Stimulated activated memory B cell treated with anti-CD40 and anti-IgM and Interleukin-4, amounts not matched to agents 10 μg/mL and 1 μg/mL and 100 μg/mL, for 72 hours (primary cell): ENCODE measurements around the gene RUNX3.
"Not testable (repeated sequence)": the region's sequence is repeated elsewhere in the genome, so short reads cannot be mapped to it uniquely, and the experiment has no call there.

ENCODE experiments used
- ATAC-seq: fragments of 150-1000 bp; cut with Tn5 transposase; 2 replicates; pipeline ENCODE4 v1.10.0; 2021
- H3K27ac Mint-ChIP-seq: one replicate; pipeline ENCODE4 v1.8.0; 2022; ENCODE audit warnings: mild to moderate bottlenecking, mixed read lengths
- H3K27me3 Mint-ChIP-seq: one replicate; pipeline ENCODE4 v1.8.0; 2022; ENCODE audit warnings: mixed read lengths
- H3K36me3 Mint-ChIP-seq: one replicate; pipeline ENCODE4 v1.8.0; 2022; ENCODE audit warnings: mixed read lengths
- H3K4me1 Mint-ChIP-seq: one replicate; pipeline ENCODE4 v1.8.0; 2022; ENCODE audit warnings: mixed read lengths
- H3K4me3 Mint-ChIP-seq: one replicate; pipeline ENCODE4 v1.8.0; 2022; ENCODE audit warnings: mild to moderate bottlenecking, moderate library complexity, mixed read lengths
- H3K9me3 Mint-ChIP-seq: one replicate; pipeline ENCODE4 v1.8.0; 2022; ENCODE audit warnings: mixed read lengths

The RUNX3 gene

GRCh38 chr1:24930260-24931145 lies at the start of gene RUNX3:
Gene RUNX3 (minus strand): TSS chr1:24930276. CDS start chr1:24929868, 408 bp downstream.
- Mint-ChIP-seq H3K4me3 (peak within 1 kb of the TSS; percentile 99), H3K27ac (peak within 1 kb of the TSS; percentile 98), H3K36me3 (peaks cover 36% of the 10 kb centered on the region), H3K4me1 (peaks cover 75% of the 10 kb centered on the region), H3K27me3 (no peaks in the 10 kb centered on the region), H3K9me3 (no peaks in the 10 kb centered on the region)
- peak; percentile 91 for ATAC-seq

DNA sequence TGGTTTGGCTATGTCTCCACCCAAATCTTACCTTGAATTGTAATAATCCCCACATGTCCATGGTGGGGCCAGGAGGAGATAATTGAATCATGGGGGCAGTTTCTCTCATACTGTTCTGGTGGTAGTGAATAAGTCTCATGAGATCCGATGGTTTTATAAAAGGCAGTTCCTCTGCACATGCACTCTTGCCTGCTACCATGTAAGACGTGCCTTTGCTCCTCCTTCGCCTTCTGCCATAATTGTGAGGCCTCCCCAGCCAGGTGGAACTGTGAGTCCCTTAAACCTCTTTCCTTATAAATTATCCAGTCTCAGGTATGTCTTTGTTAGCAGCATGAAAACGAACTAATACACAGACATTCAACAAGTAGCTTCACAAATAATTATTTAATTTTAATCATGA lies 49.2 kb upstream of the RUNX3 start:
- peaks cover 20% of the 10 kb centered on the region for H3K9me3 Mint-ChIP-seq
- H3K36me3 Mint-ChIP-seq = peaks cover 25% of the 10 kb centered on the region
- H3K27me3 Mint-ChIP-seq, ATAC-seq, H3K4me3 Mint-ChIP-seq, H3K27ac Mint-ChIP-seq, H3K4me1 Mint-ChIP-seq: not testable (repeated sequence)

DNA sequence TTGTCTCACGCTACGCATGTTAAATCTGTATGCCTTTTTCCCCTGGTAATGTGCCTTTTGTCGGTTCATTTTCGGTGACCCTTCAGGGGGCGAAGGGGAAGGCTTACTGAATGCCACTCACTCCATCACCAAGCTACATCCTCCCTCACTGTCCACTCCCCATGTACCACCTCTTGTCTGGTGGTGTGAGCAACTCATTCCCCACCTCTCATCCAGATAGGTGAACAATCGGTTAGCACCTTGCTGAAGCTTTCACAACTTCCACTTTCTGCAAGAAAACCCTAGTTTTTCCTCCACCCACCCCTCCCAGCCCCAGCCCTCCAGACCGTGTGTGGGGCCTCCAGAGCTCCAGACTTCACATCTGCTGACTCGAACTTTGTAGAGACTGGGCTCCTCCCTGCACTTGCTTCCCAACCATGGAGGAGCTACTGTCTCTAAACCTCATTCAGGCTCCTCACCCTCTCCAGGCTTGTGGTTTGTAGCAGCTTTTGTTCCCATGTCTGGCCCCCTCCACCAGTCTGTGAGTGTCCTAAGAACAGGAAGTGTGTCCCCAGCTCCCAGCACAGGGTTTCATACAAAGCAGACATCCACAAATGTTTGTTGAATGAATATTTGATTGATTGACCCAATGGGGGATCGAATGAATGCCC lies 48.4 kb upstream of the RUNX3 start:
- Mint-ChIP-seq H3K27ac (no peak overlapping the region), H3K4me1 (peaks cover 9% of the 10 kb centered on the region), H3K9me3 (peaks cover 20% of the 10 kb centered on the region), H3K27me3 (no peaks in the 10 kb centered on the region), H3K4me3 (no peak overlapping the region), H3K36me3 (peaks cover 27% of the 10 kb centered on the region)
- no peak for ATAC-seq

DNA sequence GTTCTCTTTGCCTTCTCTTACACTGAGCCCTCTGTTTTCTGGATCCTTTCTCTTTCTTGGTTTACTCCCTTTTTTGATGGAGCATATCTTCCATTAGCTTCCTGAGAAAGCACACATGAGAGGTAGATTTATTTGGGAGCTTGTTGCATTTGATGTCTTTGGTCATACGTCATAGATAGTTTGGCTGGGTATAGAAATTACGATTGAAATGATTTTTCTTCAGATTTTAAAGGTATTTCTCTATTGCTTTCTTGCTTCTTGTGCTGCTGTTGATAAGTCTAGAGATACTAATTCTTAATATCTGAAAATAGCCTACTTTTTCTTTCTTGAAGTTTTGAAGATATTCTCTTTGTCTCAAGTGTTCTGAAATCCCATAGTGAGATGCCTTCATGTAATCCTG lies 45.3 kb upstream of the RUNX3 start:
- no peak for ATAC-seq
- Mint-ChIP-seq H3K27me3 (no peaks in the 10 kb centered on the region), H3K36me3 (peaks cover 27% of the 10 kb centered on the region), H3K9me3 (peaks cover 20% of the 10 kb centered on the region), H3K4me1 (peaks cover 23% of the 10 kb centered on the region), H3K27ac (no peak overlapping the region), H3K4me3 (no peak overlapping the region)

DNA sequence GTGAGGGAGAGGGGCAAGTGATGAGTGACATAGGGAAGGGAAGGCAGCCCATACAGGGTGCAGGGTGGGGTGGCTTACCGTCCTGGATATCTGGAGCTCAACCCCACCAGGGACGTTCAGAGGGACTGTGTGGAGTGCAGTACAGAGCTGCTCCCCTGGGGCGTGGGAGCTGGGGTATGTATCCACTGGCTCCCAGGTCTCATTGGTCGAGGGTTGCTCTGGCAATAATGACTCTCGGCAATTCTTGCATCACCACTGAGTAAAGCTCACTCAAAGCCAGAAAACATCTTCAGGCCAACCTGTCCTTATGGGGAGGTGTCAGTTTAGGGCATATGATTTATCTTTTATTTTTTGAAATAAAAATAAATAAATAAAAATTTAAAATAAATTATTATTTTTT lies 43.2 kb upstream of the RUNX3 start:
- H3K36me3 Mint-ChIP-seq = peaks cover 27% of the 10 kb centered on the region
- H3K9me3 Mint-ChIP-seq = peaks cover 20% of the 10 kb centered on the region
- peaks cover 30% of the 10 kb centered on the region for H3K4me1 Mint-ChIP-seq
- peak overlapping the region; percentile 58 for H3K27ac Mint-ChIP-seq
- H3K4me3 Mint-ChIP-seq = no peak overlapping the region
- H3K27me3 Mint-ChIP-seq = no peaks in the 10 kb centered on the region
- ATAC-seq = no peak

DNA sequence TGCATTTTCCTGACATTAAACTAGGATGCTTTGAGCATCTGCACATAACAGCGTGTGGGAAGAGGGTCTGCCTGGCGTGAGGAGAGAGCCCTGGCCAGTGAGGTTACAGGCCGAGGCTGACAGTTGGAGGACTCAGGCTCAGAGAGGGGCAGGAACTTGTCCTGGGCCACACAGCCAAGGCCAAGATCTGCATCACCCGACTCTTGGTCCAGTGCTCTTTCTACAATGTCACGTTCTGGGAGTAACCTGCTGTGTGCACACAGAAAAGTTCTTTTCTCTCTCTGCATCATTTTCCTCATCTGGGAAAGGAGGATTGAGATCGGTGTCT lies 42.8 kb upstream of the RUNX3 start:
- peaks cover 28% of the 10 kb centered on the region for H3K4me1 Mint-ChIP-seq
- H3K4me3 Mint-ChIP-seq = no peak overlapping the region
- H3K9me3 Mint-ChIP-seq = peaks cover 20% of the 10 kb centered on the region
- H3K27ac Mint-ChIP-seq = peak overlapping the region; percentile 58
- H3K27me3 Mint-ChIP-seq = no peaks in the 10 kb centered on the region
- no peak for ATAC-seq
- peaks cover 27% of the 10 kb centered on the region for H3K36me3 Mint-ChIP-seq

GRCh38 chr1:24972221-24972914 lies 42.3 kb upstream of the RUNX3 start:
- Mint-ChIP-seq H3K27ac (peak overlapping the region; percentile 58), H3K36me3 (peaks cover 27% of the 10 kb centered on the region), H3K4me3 (no peak overlapping the region), H3K27me3 (no peaks in the 10 kb centered on the region), H3K9me3 (peaks cover 20% of the 10 kb centered on the region), H3K4me1 (peaks cover 28% of the 10 kb centered on the region)
- ATAC-seq = no peak

DNA sequence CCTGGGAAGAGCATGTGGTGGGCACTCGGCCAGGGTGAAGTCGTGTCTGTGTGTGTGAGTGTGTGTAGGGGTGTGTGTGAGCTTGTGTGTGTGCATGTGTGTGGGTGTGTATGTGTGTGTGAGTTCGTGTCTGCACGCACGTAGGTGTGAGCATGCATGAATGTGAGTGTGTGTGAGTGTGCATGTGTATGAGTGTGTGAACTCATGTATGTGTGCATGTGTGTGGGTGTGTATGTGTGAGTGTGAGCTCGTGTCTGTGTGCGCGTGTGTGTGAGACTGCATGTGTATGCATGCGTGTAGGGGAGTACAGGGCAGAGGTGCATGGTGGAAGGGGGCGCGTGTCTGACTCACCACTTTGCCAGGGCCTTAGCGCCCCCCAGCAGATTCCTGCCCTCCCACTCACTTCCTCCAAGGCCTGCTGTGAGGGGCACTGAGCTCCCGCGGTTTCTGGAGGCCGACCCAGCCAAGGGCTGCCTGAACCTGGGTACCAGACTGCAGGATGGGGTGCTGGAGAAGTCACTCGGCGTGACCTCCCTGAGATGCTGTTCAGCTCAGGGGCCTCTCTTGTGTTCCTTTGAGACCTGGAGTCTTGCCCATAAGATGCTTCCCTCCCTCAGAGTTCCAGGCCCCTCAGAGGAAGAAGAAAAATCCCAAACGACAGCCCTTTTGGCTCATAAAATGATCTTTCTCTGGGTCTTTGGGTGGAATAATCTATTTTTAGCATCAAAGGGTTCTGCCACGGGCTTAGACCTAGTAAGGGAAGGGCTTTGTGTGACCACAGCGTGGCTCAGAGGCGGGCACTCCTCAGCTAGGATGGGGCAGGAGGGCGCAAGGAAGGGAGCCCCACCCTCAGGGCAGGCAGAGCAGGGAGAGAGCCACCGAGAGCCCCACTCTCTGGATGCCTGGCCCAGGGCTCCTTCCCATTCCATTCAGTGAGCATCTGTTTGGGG lies 41.1 kb upstream of the RUNX3 start:
- ATAC-seq = no peak
- H3K9me3 Mint-ChIP-seq = peaks cover 15% of the 10 kb centered on the region
- no peak overlapping the region for H3K4me3 Mint-ChIP-seq
- H3K4me1 Mint-ChIP-seq = peaks cover 40% of the 10 kb centered on the region
- no peaks in the 10 kb centered on the region for H3K27me3 Mint-ChIP-seq
- peaks cover 18% of the 10 kb centered on the region for H3K36me3 Mint-ChIP-seq
- peak overlapping the region; percentile 1 for H3K27ac Mint-ChIP-seq

GRCh38 chr1:24970399-24970753 lies 40.3 kb upstream of the RUNX3 start:
- Mint-ChIP-seq H3K27me3 (no peaks in the 10 kb centered on the region), H3K27ac (peak overlapping the region; percentile 1), H3K4me1 (peaks cover 48% of the 10 kb centered on the region), H3K36me3 (peaks cover 14% of the 10 kb centered on the region), H3K4me3 (no peak overlapping the region), H3K9me3 (peaks cover 12% of the 10 kb centered on the region)
- ATAC-seq = no peak

- Mint-ChIP-seq H3K4me3 (no peak overlapping the region), H3K36me3 (peaks cover 8% of the 10 kb centered on the region)
- no peak for ATAC-seq
These were observed 39.7 kb upstream of the RUNX3 start for GRCh38 chr1:24969596-24970398.

GRCh38 chr1:24968941-24969585 lies 39.0 kb upstream of the RUNX3 start:
- H3K27me3 Mint-ChIP-seq = no peaks in the 10 kb centered on the region
- H3K4me3 Mint-ChIP-seq = no peak overlapping the region
- ATAC-seq = no peak
- H3K27ac Mint-ChIP-seq = peak overlapping the region; percentile 92
- H3K4me1 Mint-ChIP-seq = peaks cover 61% of the 10 kb centered on the region
- peaks cover under 1% of the 10 kb centered on the region for H3K36me3 Mint-ChIP-seq
- H3K9me3 Mint-ChIP-seq = no peaks in the 10 kb centered on the region

More at GRCh38 chr1:24969596-24970398, 39.7 kb upstream of the RUNX3 start:
- Mint-ChIP-seq H3K27me3 (no peaks in the 10 kb centered on the region), H3K27ac (peak overlapping the region; percentile 1), H3K4me1 (peaks cover 54% of the 10 kb centered on the region), H3K9me3 (peaks cover 6% of the 10 kb centered on the region)

DNA sequence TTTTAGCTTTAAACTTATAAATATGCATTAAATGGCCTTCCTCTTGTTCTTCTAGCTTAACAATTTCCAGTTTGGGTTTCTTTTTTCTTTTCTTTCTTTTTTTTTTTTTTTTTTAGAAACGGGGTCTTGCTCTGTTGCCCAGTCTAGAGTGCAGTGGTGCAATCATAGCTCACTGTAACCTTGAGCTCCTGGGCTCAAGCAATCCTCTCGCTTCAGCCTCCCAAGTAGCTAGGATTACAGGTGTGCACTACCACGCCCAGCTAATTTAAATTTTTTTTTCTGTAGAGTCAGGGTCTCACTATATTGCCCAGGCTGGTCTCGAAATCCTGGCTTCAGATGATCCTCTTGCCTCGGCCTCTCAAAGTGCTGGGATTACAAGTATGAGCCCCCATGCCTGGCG lies 37.9 kb upstream of the RUNX3 start:
- peak overlapping the region; percentile 92 for H3K27ac Mint-ChIP-seq
- ATAC-seq = no peak

GRCh38 chr1:24967555-24967954 lies 37.5 kb upstream of the RUNX3 start:
- Mint-ChIP-seq H3K36me3 (peaks cover 10% of the 10 kb centered on the region), H3K4me3 (no peak overlapping the region), H3K27me3 (no peaks in the 10 kb centered on the region), H3K27ac (peak overlapping the region; percentile 92), H3K4me1 (peaks cover 70% of the 10 kb centered on the region), H3K9me3 (no peaks in the 10 kb centered on the region)
- ATAC-seq = no peak

More for the DNA sequence above, 37.9 kb upstream of the RUNX3 start:
- H3K27me3 Mint-ChIP-seq = no peaks in the 10 kb centered on the region
- peaks cover 70% of the 10 kb centered on the region for H3K4me1 Mint-ChIP-seq
- H3K36me3 Mint-ChIP-seq = peaks cover 6% of the 10 kb centered on the region
- no peaks in the 10 kb centered on the region for H3K9me3 Mint-ChIP-seq
- no peak overlapping the region for H3K4me3 Mint-ChIP-seq
